Measurements from ENCODE around the gene FBXL7. TPM values are rescaled to one million over a fixed set of nuclear protein-coding genes. Genes with fewer than 3 reads are reported as not detected.

FBXL7 gene
- total and polyA plus RNA-seq, 2 of the 8 experiments (the other 6 are each of a cell fraction or from before 2014, with no cell fraction given): 17.7 to 17.8 TPM

- no peak overlapping the region for H3K27ac ChIP-seq (ENCODE audit: low read depth, low read length)
- CTCF ChIA-PET (ENCODE audit: partially characterized antibody): no interaction called here
Measured at GRCh38 chr5:15564957-15565356, 65.0 kb downstream of the FBXL7 start.

More at GRCh38 chr5:15564957-15565356, 65.0 kb downstream of the FBXL7 start:
- POLR2A ChIA-PET (ENCODE audit: partially characterized antibody): no interaction called here
- Histone ChIP-seq H2BK5ac (ENCODE audit: low read depth, low read length) (no peak overlapping the region), H3K9me3 (ENCODE audit: insufficient read depth in 2 of 2, low read depth in 1 of 2, low read length in 1 of 2) (peaks cover 0 to 4% of the 10 kb centered on the region in 2 experiments; a peak in 1 of 4 replicates), H3K36me3 (ENCODE audit: control insufficient read depth in 2 of 4, insufficient read depth in 4 of 4, low read length in 3 of 4) (no peaks in the 10 kb centered on the region), H3K4me2 (ENCODE audit: insufficient read depth in 1 of 2, low read depth in 2 of 2, low read length in 2 of 2) (no peak overlapping the region), H3K23me2 (ENCODE audit: low read depth, low read length) (no peaks in the 10 kb centered on the region), H4K8ac (ENCODE audit: extremely low read depth, insufficient read depth, low read length) (no peak overlapping the region), H4K91ac (replicated peaks; ENCODE audit: insufficient read length, low read length) (no peak overlapping the region), H2AFZ (ENCODE audit: low read length) (no peak overlapping the region), H2AK5ac (ENCODE audit: low read depth, low read length) (no peak overlapping the region), H3K4ac (replicated peaks; ENCODE audit: insufficient read length, low read depth, low read length) (no peak overlapping the region), H2BK12ac (ENCODE audit: low read depth, low read length) (no peak overlapping the region), H4K5ac (ENCODE audit: insufficient read length, low read depth, low read length) (no peak overlapping the region), H3K56ac (replicated peaks; ENCODE audit: insufficient read length, low read depth, low read length) (no peak overlapping the region), H3K4me1 (replicated peaks in 1 of 4; ENCODE audit: control insufficient read depth in 3 of 4, insufficient read depth in 4 of 4, low read length in 3 of 4) (peaks cover 0 to 3% (median 0%) of the 10 kb centered on the region in 4 experiments; a peak in 1 of 7 replicates), H3K23ac (ENCODE audit: insufficient read length) (no peak overlapping the region), H2BK15ac (ENCODE audit: low read length) (no peak overlapping the region), H2BK120ac (replicated peaks; ENCODE audit: low read depth, low read length) (no peak overlapping the region), H3K14ac (ENCODE audit: insufficient read length) (no peak overlapping the region), H3K18ac (ENCODE audit: extremely low read depth, low read length) (no peak overlapping the region), H4K20me1 (replicated peaks in 1 of 2; ENCODE audit: control insufficient read depth in 1 of 2, insufficient read depth in 2 of 2, low read length in 2 of 2) (no peaks in the 10 kb centered on the region), H3K9ac (replicated peaks in 1 of 4; ENCODE audit: extremely low read depth in 1 of 4, low read depth in 3 of 4, low read length in 3 of 4) (no peak overlapping the region), H2BK20ac (ENCODE audit: low read length) (no peak overlapping the region), H3K79me2 (ENCODE audit: control insufficient read depth in 1 of 2, insufficient read depth in 2 of 2, low read length in 2 of 2) (peaks cover 0 to 4% of the 10 kb centered on the region in 2 experiments; a peak in 2 of 4 replicates), H3K4me3 (ENCODE audit: extremely low read depth in 1 of 4, insufficient read depth in 2 of 4, low read depth in 3 of 4, low read length in 4 of 4) (no peak overlapping the region), H3K79me1 (ENCODE audit: low read depth, low read length) (no peaks in the 10 kb centered on the region), H3K27me3 (replicated peaks in 1 of 4; ENCODE audit: control insufficient read depth in 3 of 4, extremely low read depth in 1 of 4, insufficient read depth in 3 of 4, low read length in 3 of 4) (no peaks in the 10 kb centered on the region)
- 92% methylated on average over 1 of the region's 1 CpG; no CpG with 5 or more reads in 1 of the 2 experiments for WGBS, 2 experiments (ENCODE audit: extremely low coverage in 1 of 2, insufficient coverage in 1 of 2, insufficient read length in 1 of 2, insufficient replicate concordance in 2 of 2, low coverage in 1 of 2, low lambda C conversion rate in 2 of 2, missing lambda C conversion rate in 1 of 2)
- TF ChIP-seq EZH2 (IDR thresholded peaks at IDR 0.05; ENCODE audit: low read depth, low read length, severe bottlenecking): no peak
- TF ChIP-seq CEBPB (IDR thresholded peaks at IDR 0.05; ENCODE audit: low read depth, low read length): no peak
- TF ChIP-seq TBP (IDR thresholded peaks at IDR 0.05; ENCODE audit: low read depth, low read length): no peak
- TF ChIP-seq ZNF274 (IDR thresholded peaks at IDR 0.05; ENCODE audit: borderline replicate concordance, extremely low read depth, low read length): no peak
- no peak for TF ChIP-seq BCL11A (IDR thresholded peaks at IDR 0.05; ENCODE audit: low read depth in 2 of 2, low read length in 2 of 2)
- TF ChIP-seq USF2 (IDR thresholded peaks at IDR 0.05; ENCODE audit: low read length): no peak
- no peak for TF ChIP-seq BACH1 (IDR thresholded peaks at IDR 0.05; ENCODE audit: low read length)
- TF ChIP-seq NANOG (IDR thresholded peaks at IDR 0.05; ENCODE audit: insufficient read depth, low read depth, low read length, poor library complexity, severe bottlenecking): no peak
- FAIRE-seq (no peak), DNase-seq (ENCODE audit: low read depth in 1 of 2, low spot score in 2 of 2) (no peak)

Measured in H1 (cell line).